Measurements from ENCODE around the gene MYH2. TPM values are rescaled to one million over a fixed set of nuclear protein-coding genes. Genes with fewer than 3 reads are reported as not detected.

MYH2 gene
- total RNA-seq, 4 donors from 2014 or later, result under 0.01 to 1.4 (median 0.34) TPM

- TF ChIP-seq CTCF (IDR thresholded peaks at IDR 0.05) (no peak), POLR2AphosphoS5 (IDR thresholded peaks at IDR 0.05) (no peak), EP300 (IDR thresholded peaks at IDR 0.05) (no peak), POLR2A (IDR thresholded peaks at IDR 0.05; ENCODE audit: low read depth) (no peak)
- Histone ChIP-seq H3K4me3 (no peak overlapping the region), H3K27ac (replicated peaks in 1 of 4) (no peak overlapping the region), H3K27me3 (no peaks in the 10 kb centered on the region), H3K9me3 (peaks cover 0 to 9% (median 0%) of the 10 kb centered on the region in 4 donors), H3K4me1 (no peaks in the 10 kb centered on the region), H3K36me3 (no peaks in the 10 kb centered on the region)
- intact Hi-C loops (cut with DNase I), result no loop called here
- DNase-seq (ENCODE audit: extremely low spot score), result no peak
- WGBS, result 76% methylated on average over 1 of the region's 1 CpG
Measured at GRCh38 chr17:10477701-10478100, 71.8 kb downstream of the MYH2 start.

GRCh38 chr17:10474536-10474935 lies 74.9 kb downstream of the MYH2 start:
- no peak for DNase-seq (ENCODE audit: extremely low spot score)
- Histone ChIP-seq H3K27me3 (no peaks in the 10 kb centered on the region), H3K9me3 (no peaks in the 10 kb centered on the region), H3K4me1 (no peaks in the 10 kb centered on the region), H3K4me3 (no peak overlapping the region), H3K36me3 (no peaks in the 10 kb centered on the region), H3K27ac (replicated peaks in 1 of 4) (no peak overlapping the region)
- intact Hi-C loops (cut with DNase I), result no loop called here
- TF ChIP-seq POLR2AphosphoS5 (IDR thresholded peaks at IDR 0.05) (no peak), EP300 (IDR thresholded peaks at IDR 0.05) (no peak), POLR2A (IDR thresholded peaks at IDR 0.05; ENCODE audit: low read depth) (no peak), CTCF (IDR thresholded peaks at IDR 0.05) (no peak)
- 75% methylated on average over 4 of the region's 4 CpGs for WGBS

- 100% methylated on average over 1 of the region's 1 CpG for WGBS
- H3K27me3 ChIP-seq, result no peaks in the 10 kb centered on the region
- intact Hi-C loops (cut with DNase I), result no loop called here
- DNase-seq (ENCODE audit: extremely low spot score), result no peak
- no peaks in the 10 kb centered on the region for H3K36me3 ChIP-seq
- TF ChIP-seq POLR2A (IDR thresholded peaks at IDR 0.05; ENCODE audit: low read depth), result no peak
- no peak for TF ChIP-seq CTCF (IDR thresholded peaks at IDR 0.05)
- TF ChIP-seq POLR2AphosphoS5 (IDR thresholded peaks at IDR 0.05), result no peak
- no peak for TF ChIP-seq EP300 (IDR thresholded peaks at IDR 0.05)
- H3K27ac ChIP-seq (replicated peaks in 1 of 4), result no peak overlapping the region
- H3K9me3 ChIP-seq, result no peaks in the 10 kb centered on the region
- no peaks in the 10 kb centered on the region for H3K4me1 ChIP-seq
- no peak overlapping the region for H3K4me3 ChIP-seq
Measured at GRCh38 chr17:10471858-10472257, 77.6 kb downstream of the MYH2 start.

Other genes with a start within 250 kb of the MYH2 start
- gene MYH13, start 176.7 kb downstream of the MYH2 start, total RNA-seq, result not detected
- gene MYH8, start 127.7 kb downstream of the MYH2 start, total RNA-seq, result not detected
- not detected for gene MYH4, start 80.1 kb downstream of the MYH2 start, total RNA-seq
- gene MYH1, start 31.1 kb downstream of the MYH2 start, total RNA-seq, result under 1 TPM in 1 of 4 donors, not detected in 3; 0.13 TPM
- gene MYH3, start 107.7 kb upstream of the MYH2 start, total RNA-seq, result 1 to 10 TPM in 3 of 4 donors, under 1 TPM in 1; 0.83 to 2.4 (median 1.6) TPM
- gene SCO1, start 147.9 kb upstream of the MYH2 start, total RNA-seq, result 10 to 100 TPM; 16.7 to 23.1 (median 18.6) TPM
- 10 to 100 TPM in 1 of 4 donors, 1 to 10 TPM in 3; 5.8 to 12.2 (median 8.5) TPM for gene ADPRM, start 147.9 kb upstream of the MYH2 start, total RNA-seq
- gene TMEM220, start 180.4 kb upstream of the MYH2 start, total RNA-seq, result 10 to 100 TPM in 2 of 4 donors, 1 to 10 TPM in 2; 7.5 to 15.4 (median 11.1) TPM

All from esophagus muscularis mucosa (tissue), 4 donors.